DMS153 treated with DMSO at 0.1 percent for 48 hours (cell line): ENCODE data around the gene PIMREG.

Experiments used
- DNase-seq: peaks from one replicate; lab custom pipeline; 2025; ENCODE audit not compliant: unreplicated experiment; lab: John Stamatoyannopoulos, UW

The PIMREG gene

DNA sequence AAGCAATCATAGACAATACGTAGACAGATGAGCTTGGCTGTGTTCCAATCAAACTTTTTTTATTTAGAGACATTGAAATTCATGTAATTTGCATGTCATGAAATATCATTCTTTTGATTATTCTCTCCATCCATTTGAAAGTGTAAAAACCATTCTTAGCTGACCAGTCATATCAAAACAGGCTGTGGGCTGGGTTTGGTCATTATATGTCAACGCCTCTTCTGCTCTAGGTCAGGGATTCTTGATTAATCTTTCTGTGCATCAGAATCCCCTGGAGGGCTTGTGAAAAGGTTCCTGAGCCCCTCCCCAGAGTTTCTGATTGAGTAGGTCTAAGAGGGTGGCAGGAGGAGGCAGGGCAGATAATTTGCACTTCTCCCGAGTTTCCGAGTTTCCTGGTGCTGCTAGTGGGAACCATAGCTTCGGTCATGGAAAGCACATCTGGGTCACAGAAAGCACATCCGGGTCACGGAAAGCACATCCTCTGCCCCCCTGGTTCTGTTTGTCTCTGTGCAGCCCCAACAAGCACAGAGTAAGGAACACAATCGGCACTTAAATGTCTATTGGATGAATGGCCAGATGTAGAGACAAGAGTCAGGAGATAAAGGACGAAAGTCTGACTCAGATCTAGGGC is 16.4 kb downstream of the PIMREG start:
- no peak for DNase-seq

DNA sequence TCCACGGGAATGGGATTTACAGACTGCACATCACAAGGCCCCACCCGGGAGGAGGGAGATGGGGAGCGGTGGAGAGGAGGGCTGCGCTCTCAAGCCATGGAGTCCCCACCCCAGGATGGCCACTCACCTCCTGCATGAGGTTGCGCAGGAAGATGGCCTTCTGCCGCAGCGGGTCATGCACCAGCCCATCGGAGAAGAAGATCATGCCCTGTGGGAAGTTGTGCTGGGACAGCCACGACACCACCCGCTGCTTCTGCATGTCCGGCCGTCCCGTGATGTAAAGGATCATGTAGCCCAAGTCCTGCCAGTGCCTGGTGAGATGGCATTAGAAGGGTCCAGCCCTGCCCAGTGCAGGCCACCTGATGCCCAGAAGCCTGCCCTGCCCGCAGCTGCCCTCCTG is 17.0 kb downstream of the PIMREG start:
- DNase-seq = no peak

DNA sequence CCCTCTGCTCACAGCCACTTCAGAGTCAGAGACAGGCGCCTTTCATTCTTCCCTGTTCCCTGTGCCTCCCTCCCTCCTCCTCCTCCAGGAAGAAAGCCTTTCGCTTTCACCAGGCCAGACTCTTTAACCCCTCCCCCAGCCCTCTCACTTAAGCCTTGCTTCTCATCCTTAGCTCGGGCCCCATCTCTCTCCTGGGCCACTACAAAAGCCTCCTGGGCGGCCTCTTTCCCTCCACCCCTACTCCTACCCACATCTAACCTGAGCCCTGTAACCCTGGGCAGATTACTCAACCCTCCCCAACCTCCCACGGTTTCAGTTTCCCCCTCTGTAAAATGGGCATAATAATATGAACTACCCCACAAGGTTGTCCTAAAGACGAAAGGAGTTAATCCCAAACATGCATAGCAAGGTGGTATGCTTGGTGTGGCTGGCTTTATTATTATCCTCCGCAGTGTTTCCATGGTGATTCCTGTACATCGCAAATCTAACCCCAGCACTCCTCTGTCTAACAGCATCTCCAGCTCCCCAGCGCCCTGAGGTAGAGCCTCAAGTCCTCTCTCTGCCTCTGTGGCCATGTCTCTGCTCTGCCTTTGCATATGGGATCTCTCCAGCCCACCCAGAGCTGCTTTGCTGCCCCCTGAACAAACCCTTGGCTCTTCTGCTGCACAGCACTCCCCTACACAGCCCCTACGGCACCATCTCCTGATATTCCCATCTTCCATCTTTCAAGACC is 17.7 kb downstream of the PIMREG start:
- DNase-seq = no peak

DNA sequence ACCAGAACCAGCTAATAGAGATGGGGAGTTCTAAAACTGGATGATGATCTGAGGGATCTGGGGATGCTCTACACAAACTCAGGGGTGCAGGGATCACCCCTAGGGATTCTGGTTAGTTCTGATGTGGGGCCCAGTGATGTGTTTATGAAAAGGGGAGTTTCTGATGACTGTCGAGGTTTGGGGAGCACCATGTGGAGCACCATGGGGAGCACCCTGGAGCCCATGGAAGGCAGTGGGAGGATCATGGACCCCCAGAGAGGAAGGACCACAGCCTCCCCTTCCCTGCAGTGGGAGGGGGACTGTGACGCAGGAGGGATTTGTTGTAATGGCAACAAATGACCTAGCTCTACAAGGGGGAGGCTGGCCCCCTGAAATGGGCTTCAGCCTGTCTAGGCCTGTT is 18.4 kb downstream of the PIMREG start:
- DNase-seq = no peak

DNA sequence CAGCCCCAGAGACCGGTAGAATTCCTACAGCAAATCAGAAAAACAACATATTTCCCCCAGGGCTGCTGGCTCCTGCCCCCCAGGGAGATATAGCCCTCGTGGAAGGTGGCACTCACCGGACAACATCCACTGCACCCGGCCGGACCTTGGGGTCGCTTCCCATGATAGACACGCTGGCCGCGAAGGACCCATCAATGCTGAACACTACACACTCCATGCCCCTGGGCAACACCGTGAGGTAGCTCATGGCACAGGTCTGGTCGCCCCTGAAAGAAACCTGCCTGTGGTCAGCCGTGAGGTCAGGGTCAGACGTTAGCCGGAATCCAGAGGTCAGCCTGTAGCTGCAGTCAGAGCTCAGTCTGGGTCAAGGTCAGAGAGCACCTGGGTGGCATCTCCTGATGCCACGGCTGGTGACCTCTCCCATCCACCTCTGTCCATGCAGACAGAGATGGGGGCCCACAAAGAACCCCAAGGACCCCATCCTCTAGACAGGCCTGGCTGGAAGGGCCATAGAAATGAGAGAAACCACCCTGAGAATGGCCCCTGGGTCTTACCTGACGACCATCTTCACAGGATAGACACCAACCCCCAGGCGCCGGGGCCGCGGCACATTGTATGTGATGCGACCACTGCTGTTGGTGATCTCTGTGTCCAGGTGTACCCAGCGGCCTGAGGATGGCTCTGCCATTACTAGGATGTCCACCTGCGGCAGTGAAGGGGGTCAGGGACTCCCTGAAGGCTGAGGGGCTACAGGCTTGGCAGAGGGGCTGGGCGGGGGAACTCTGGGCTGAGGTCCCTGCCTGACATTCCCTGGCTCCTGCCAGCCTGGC is 19.6 kb downstream of the PIMREG start:
- DNase-seq = no peak

DNA sequence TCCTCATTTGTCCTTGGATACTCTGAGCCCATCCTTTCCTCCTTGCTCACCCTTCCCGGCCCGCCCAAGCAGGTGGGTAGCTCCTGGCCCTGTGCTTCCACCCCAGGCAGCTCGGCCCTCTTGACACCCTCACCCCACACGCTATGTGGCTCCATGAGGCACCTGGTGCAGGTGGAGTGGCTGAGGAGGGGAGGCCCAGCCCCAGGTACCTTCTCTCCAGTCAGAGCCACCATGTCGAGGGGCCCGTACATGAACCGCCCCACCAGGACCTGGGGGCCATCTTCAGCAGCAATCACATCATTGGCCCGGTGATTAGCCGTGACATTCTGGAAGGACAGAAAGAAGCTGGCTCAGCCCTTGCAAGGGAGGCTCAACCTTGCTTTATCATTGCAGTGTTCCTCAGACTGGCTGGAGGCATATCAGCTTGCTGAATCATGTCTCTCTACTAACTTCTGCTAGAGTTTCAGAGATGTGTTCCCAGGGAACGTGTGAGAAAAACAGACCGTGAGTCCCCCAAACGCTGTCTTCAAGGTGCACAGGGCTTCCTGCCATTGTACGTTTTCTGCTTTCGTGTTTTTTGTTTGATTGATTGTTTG is 20.3 kb downstream of the PIMREG start:
- DNase-seq = no peak

DNA sequence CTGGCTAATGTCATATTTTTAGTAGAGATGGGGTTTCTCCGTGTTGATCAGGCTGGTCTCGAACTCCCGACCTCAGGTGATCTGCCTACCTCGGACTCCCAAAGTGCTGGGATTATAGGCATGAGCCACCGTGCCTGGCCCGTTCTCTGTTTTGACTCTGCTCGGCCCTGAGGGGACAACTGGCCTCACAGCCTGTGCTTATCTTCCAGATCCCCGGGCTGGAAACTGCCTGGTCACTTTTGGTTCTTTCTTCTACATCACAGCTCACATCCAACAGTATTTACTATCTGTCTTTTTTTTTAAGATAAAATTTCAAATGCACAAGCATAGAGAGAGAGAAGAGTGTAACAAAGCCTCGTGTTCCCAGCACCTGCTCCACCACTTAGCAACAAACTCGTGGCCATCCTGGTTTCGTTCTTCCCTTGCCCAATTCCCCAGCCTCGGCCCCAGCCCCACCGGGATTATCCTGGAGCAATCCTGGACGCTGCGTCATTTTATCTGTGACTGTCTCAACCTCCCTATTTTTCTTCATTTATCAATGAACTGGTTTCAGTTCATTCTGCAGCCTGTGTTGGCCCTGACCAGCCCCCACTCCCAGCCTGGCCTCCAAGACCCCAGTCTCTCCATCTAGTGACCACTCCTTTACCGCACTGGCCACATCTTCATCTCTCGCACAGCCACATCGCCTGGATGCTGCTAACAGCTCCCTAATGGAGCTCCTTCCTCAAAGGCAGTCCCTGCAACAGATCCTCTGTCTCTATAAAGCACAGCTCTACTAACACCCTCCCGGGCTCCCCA is 21.1 kb downstream of the PIMREG start:
- DNase-seq = no peak

DNA sequence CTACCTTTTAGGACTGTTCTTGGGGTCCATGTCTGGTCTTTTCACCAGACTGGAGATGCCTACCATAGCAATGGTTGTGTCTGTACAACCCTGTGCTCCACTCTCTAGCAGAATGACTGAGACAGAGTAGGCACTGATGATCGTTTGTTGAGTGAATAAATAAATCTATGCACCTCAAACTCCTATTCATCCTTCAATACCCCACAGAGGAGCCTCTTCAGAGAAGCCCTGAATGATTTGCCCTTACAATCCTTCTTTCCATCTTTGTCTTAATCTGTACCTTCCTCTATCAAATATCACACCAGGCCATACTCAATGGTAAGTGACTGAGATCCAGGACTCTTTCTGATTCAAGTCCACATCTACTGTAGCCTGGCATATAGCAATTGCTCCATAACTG is 23.3 kb downstream of the PIMREG start:
- no peak for DNase-seq

DNA sequence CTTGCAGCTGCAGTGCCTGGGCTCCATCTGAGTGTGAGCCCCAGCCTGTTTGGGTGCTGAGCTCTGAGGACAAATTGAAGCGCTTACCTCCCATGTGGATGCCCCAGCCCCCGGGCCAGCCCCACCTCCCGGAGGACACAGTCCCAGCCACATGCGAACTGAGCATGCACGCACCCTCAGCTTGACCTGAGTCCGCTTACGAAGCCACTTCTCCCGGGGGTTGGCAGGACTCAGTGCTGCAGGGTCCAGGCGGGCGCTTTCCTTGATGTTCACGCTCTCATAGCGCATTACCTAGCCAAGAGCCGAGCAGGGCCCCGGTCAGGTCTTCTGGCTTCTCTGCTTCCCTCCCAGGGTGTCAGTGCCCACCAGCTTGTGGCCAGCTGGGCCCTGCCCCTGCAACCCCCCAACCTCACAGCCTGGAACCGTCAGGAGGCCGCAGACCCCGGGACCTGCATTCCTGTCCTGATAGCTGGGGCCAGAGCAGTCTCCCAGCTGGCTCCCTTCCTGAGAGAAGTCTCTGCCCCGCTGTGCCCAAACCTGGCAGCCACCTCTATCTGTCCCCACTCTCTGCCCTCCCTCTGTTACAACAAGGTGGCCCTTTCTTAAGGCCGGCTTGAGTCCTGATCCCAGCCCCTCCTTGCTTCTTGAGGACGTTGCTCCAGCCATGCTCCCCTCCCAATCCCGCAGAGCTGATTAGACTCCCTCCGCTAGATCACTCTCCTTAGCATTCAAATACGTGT is 24.0 kb downstream of the PIMREG start:
- DNase-seq = no peak

DNA sequence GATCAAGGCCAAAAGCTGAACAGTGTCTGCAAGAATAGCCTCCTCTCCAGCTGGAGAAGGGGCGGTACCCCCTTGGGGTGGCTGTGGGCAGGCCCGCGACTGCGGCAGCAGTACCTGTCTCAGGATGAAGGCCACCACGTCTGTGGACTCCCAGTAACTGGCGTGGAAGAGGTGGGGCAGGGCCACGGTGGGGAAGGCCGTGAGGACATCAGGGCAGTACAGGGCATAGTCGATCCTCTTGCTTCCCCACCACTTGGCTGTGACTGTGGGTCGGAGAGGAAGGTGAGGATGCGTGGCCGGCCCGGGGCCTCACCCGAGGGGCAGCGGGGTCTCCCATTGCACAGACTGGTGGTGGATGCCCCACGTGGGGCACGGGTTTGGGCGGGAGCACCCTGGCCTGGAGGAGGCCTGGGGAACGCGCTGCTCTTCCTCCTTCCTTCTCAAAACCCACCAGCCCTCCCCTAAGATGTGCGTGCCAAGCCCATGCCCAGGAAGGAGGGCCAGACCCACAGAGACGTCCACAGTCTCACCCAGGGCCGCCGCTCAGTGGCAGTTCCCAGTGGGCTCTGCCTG is 26.0 kb downstream of the PIMREG start:
- DNase-seq = no peak

DNA sequence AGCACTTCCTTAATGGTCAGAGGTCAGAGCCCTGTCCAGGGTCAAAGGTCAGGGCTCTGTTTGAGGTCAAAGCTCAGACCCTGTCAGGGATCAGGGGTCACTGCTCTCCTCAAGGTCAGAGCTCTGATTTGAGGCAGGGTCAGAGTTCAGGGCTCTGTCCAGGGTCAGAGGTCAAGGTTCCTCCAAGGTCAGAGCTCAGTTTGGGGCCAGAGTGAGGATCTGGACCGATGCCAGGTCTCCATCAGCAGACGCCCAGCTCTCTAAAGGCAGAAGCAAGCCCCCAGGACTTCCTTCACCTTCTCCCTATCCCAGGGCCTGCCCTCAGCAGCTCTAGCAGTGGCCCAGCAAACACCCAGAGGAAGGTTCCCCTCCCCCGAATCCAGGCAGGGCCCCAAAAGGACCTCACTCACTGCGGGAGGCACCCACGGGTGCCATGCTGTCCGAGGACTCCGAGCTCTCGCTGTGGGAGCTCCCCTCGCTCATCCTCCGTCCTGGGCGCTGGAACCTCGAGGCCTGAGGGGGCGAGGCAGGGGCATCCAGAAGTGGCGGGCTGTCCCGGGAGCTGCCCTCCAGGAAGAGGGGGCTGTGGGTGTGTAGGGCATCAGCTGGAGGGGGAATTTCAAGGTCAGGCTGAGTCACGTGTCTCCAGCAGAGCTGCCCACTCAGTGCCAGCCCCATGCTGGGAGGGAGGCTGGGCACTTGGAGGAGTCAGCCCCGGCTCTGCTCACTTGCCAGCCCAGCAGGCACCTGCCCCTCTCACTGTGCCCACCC is 26.7 kb downstream of the PIMREG start:
- DNase-seq = no peak

DNA sequence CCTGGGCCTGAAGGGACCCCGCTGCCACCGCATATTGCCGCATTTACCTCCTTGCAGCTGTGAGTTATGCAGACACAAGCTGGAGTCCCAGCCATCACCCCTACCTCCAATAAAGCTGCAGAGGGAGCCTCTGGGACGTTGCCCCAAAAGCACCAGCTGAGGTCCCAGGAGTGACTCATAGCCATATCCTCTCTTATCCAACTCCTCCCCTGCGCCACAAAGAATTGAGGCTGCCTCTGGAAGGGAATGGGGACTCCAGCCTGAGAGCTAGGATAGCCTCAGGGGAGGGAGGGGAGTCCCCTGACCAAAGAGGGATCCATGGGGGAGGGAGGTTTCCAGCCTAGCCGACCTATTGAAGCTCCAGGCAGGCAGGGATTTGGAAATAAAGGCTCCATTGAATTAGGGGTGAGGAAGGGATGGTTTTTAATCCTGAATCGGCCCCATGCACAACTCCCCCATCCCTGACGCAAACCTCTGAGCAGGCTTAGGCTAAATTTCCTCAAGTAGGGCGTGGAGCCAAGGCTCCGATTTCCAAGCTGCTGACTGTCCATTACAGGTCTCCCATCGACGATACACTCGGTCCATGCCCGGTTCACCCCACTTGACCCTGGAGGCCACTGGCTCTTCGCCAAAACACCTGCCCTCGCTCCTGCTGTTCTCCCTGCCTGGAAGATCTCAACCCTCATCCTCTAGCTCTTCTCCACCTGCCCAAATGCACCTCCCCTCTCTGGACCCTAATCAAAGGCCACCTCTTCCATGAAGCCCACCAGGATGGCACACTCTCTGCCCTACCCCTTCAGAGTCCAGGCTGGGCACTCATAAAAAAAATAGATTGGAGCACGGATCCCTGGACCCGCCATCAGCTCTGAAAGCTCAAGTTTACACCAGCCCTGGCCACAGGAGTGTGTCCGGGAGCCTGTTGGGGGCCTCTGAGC is 27.5 kb downstream of the PIMREG start:
- DNase-seq = no peak

DNA sequence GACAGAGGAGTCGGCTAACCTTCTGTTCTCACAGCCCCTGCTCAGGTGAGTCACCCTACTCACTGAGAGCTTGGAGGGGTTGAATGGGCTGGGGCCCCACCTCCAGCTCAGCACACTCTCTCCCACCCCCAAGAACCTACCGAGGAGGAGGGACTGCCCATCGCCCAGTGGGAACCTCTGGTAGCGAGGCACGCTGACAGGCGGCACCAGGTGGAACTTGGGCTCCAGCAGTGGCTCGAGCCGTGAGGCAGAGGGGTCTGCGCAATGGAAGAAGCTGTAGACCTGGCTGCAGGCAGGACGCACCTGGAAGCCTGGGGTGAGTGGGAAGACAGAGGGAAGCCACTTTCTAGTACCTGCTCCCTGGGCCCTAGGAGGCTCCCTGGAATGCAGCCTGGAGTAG is 28.3 kb downstream of the PIMREG start:
- DNase-seq = no peak

DNA sequence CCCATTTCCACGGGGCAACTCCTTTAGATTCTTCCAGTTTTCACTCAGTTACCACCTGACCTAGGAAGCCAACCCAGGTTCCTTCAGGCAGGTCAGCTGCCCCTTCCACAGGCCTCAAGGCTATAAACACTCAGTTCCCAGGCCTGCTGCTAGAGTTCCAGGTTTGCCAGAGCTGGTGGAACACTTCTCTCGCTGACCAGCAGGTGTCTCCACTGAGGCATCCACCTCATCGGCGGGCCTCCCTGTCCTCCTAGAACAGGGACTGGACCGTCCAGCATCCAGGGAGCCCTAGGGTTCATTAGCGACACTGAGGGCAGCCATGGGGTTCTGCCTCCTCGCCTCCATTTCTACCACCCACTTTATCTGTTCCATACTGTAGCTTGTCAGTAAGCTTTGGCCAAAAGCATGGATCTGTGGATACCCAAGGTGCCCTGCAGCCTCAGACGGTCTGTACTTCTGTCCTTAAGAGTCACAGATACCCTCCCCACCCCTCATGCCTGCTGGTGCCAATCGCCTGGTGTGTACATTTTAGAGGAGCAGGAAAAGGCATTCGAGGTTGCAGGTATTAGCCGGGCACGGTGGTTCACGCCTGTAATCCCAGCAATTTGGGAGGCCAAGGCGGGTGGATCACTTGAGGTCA is 29.0 kb downstream of the PIMREG start:
- peak; percentile 24 for DNase-seq

DNA sequence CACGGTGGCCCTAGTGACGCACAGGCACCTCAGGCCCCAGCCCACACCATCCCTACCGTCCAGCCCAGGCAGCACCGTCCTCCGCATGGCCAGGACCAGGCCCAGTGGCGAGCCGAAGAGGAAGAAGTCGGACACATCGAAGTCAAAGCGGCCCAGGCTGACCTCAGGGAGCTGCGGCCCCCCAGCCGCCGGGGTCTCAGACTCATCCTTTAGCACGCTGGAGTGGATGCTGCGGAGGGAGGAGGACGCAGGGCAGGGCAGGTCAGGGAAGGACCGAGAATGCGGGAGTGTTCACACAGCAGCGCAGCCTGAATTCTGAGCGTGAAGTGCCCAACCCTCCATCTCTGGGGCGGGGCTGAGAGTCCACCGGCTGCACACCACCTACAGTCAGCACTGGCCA is 30.1 kb downstream of the PIMREG start:
- no peak for DNase-seq

DNA sequence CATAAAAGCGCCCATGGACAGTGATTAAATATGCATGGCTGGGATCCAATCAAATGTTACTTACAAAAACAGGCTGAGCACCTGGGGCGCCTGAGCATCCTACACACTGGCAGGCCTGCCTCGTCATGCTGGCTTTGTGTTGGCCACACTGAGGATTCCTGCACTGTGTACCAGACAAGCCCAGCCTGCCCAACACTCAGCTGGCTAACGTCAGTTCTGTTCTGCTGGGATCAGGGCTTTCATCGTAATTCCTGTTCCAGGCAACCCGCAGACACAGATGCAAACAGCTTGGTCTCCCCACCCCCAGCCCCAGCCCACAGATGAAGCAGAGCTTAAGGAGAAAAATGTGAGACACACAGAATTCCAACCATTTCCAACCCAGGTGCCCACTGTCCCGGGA is 30.7 kb downstream of the PIMREG start:
- DNase-seq = no peak

DNA sequence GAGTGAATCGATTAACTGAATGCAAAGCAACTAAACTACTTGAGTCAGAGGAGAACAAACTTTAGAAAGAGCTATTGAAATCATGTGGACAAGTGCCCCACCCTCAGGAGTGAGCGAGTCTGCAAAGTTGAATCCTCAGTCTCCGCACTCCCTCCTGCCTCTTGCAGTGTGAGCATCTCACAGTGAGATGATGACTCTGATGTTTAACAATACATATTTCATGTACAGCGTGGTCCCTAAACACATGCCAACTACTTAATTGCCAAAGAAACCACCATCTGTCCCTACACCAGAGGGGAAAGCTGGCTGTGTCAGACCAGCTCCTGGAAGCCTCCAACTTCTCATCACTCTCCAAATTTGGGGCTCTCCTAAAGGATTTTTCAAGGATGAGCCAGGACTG is 31.2 kb downstream of the PIMREG start:
- no peak for DNase-seq
